Activated T-cell treated with anti-CD3 and anti-CD28 coated beads, Interleukin-2, amount 50 U/mL, for 24 hours (primary cell): ENCODE data around the gene BRCA2.
"Not testable (repeated sequence)": the region's sequence is repeated elsewhere in the genome, so short reads cannot be mapped to it uniquely, and the experiment has no call there.

Experiments used
- DNase-seq: peaks from one replicate; pipeline ENCODE4 v3.0.0-alpha.2; 2020
- H3K27ac Mint-ChIP-seq: 2 replicates; pipeline ENCODE4 v1.8.0; 2020; ENCODE audit warnings: mild to moderate bottlenecking, mixed read lengths
- H3K27me3 Mint-ChIP-seq: 2 replicates; pipeline ENCODE4 v1.8.0; 2020; ENCODE audit warnings: mixed read lengths
- H3K36me3 Mint-ChIP-seq: 2 replicates; pipeline ENCODE4 v1.8.0; 2020; ENCODE audit warnings: low read depth, mixed read lengths
- H3K4me1 Mint-ChIP-seq: 2 replicates; pipeline ENCODE4 v1.8.0; 2020; ENCODE audit warnings: low read depth, mixed read lengths
- H3K4me3 Mint-ChIP-seq: 2 replicates; pipeline ENCODE4 v1.8.0; 2020; ENCODE audit warnings: mild to moderate bottlenecking, moderate library complexity, mixed read lengths
- H3K9me3 Mint-ChIP-seq: 2 replicates; pipeline ENCODE4 v1.8.0; 2020; ENCODE audit warnings: mixed read lengths

The BRCA2 gene

GRCh38 chr13:32323912-32324311, 8.6 kb downstream of the BRCA2 start:
- no peaks in the 10 kb centered on the region for H3K9me3 Mint-ChIP-seq
- H3K4me3 Mint-ChIP-seq: no peak overlapping the region
- H3K27me3 Mint-ChIP-seq: no peaks in the 10 kb centered on the region
- H3K4me1 Mint-ChIP-seq: peaks cover 2% of the 10 kb centered on the region
- peaks cover 62% of the 10 kb centered on the region for H3K36me3 Mint-ChIP-seq
- H3K27ac Mint-ChIP-seq: no peak overlapping the region
- no peak for DNase-seq

GRCh38 chr13:32330441-32330840, 15.1 kb downstream of the BRCA2 start:
- H3K36me3 Mint-ChIP-seq: peaks cover 68% of the 10 kb centered on the region
- H3K9me3 Mint-ChIP-seq: no peaks in the 10 kb centered on the region
- no peaks in the 10 kb centered on the region for H3K27me3 Mint-ChIP-seq
- H3K4me1 Mint-ChIP-seq: peaks cover 2% of the 10 kb centered on the region
- no peak for DNase-seq
- H3K4me3 Mint-ChIP-seq: no peak overlapping the region
- no peak overlapping the region for H3K27ac Mint-ChIP-seq

DNA sequence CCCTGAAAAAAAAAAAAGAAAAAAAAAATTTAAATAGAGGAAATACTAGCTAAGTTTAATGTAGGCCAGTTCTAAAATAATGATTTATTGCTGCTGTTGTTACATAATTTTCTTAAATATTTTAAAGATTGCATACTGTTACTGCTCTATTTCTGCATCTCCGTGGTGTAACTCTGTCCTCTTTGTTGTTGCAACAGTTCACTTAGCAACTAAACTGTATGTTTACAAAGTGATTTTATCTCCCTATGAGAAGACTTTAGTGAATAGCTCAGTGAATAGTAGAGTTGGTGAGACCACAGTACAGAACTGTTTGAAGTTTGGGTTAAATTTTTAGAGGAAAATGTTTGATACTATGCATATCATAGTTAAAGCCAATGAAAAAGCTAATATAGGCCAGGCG, 19.4 kb downstream of the BRCA2 start:
- no peaks in the 10 kb centered on the region for H3K4me1 Mint-ChIP-seq

GRCh38 chr13:32340914-32341313, 25.6 kb downstream of the BRCA2 start:
- no peaks in the 10 kb centered on the region for H3K4me1 Mint-ChIP-seq
- H3K36me3 Mint-ChIP-seq: peaks cover 44% of the 10 kb centered on the region
- no peak overlapping the region for H3K4me3 Mint-ChIP-seq
- no peak for DNase-seq
- peaks cover 12% of the 10 kb centered on the region for H3K9me3 Mint-ChIP-seq
- no peaks in the 10 kb centered on the region for H3K27me3 Mint-ChIP-seq
- no peak overlapping the region for H3K27ac Mint-ChIP-seq

More for the DNA sequence above, 19.4 kb downstream of the BRCA2 start:
- Mint-ChIP-seq H3K36me3 (peaks cover 88% of the 10 kb centered on the region), H3K27me3 (no peaks in the 10 kb centered on the region), H3K27ac (no peak overlapping the region), H3K9me3 (peaks cover 8% of the 10 kb centered on the region), H3K4me3 (no peak overlapping the region)
- DNase-seq: no peak

- H3K9me3 Mint-ChIP-seq: no peaks in the 10 kb centered on the region
- H3K27ac Mint-ChIP-seq: no peak overlapping the region
- peaks cover 45% of the 10 kb centered on the region for H3K36me3 Mint-ChIP-seq
- no peaks in the 10 kb centered on the region for H3K27me3 Mint-ChIP-seq
- no peak for DNase-seq
- peaks cover 2% of the 10 kb centered on the region for H3K4me1 Mint-ChIP-seq
- no peak overlapping the region for H3K4me3 Mint-ChIP-seq
Measured at GRCh38 chr13:32347651-32348050, 32.3 kb downstream of the BRCA2 start.

GRCh38 chr13:32350839-32351441, 35.6 kb downstream of the BRCA2 start:
- H3K27me3 Mint-ChIP-seq, H3K4me3 Mint-ChIP-seq, H3K9me3 Mint-ChIP-seq, DNase-seq, H3K4me1 Mint-ChIP-seq, H3K27ac Mint-ChIP-seq: not testable (repeated sequence)
- peaks cover 42% of the 10 kb centered on the region for H3K36me3 Mint-ChIP-seq

- Mint-ChIP-seq H3K9me3 (no peaks in the 10 kb centered on the region), H3K4me1 (no peaks in the 10 kb centered on the region), H3K27ac (no peak overlapping the region), H3K36me3 (peaks cover 41% of the 10 kb centered on the region), H3K4me3 (no peak overlapping the region), H3K27me3 (no peaks in the 10 kb centered on the region)
- no peak for DNase-seq
Measured at GRCh38 chr13:32354040-32354439, 38.7 kb downstream of the BRCA2 start.

DNA sequence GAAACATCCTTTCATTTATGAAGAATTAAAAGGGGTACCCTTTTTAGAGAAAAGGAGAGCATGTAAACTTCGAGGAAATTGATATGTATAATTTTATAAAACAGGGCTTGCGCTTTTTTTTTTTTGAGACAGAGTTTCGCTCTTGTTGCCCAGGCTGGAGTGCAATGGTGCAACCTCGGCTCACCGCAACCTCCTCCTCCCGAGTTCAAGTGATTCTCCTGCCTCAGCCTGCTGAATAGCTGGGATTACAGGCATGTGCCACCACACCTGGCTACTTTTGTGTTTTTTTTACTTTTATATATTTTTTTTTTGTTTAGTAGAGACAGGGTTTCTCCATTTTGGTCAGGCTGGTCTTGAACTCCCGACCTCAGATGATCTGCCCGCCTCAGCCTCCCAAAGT, 40.6 kb downstream of the BRCA2 start:
- H3K36me3 Mint-ChIP-seq: peaks cover 36% of the 10 kb centered on the region
- not testable (repeated sequence) for H3K4me1 Mint-ChIP-seq, H3K27ac Mint-ChIP-seq, DNase-seq, H3K27me3 Mint-ChIP-seq, H3K4me3 Mint-ChIP-seq, H3K9me3 Mint-ChIP-seq

DNA sequence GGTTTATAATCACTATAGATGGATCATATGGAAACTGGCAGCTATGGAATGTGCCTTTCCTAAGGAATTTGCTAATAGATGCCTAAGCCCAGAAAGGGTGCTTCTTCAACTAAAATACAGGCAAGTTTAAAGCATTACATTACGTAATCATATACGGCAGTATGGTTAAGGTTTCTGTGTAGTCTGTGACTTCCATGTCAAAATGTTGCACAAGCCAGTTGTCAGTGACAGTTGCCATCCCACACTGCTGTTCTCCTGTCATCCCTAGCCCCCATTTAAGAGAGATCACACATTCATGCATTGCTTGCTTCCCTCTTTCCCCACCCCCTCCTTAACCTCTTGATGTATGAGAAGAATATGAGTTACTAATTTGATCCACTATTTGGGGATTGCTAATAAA, 47.3 kb downstream of the BRCA2 start:
- no peak overlapping the region for H3K4me3 Mint-ChIP-seq
- DNase-seq: no peak
- no peaks in the 10 kb centered on the region for H3K9me3 Mint-ChIP-seq
- no peaks in the 10 kb centered on the region for H3K27me3 Mint-ChIP-seq
- no peaks in the 10 kb centered on the region for H3K4me1 Mint-ChIP-seq
- H3K27ac Mint-ChIP-seq: no peak overlapping the region
- H3K36me3 Mint-ChIP-seq: peaks cover 49% of the 10 kb centered on the region

DNA sequence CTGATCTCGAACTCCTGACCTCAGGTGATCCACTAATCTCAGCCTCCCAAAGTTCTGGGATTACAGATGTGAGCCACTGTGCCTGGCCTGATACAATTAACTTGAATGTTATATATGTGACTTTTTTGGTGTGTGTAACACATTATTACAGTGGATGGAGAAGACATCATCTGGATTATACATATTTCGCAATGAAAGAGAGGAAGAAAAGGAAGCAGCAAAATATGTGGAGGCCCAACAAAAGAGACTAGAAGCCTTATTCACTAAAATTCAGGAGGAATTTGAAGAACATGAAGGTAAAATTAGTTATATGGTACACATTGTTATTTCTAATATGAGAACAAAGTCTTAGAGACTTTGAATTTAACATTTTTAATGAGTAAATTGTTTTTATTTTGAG, 55.5 kb downstream of the BRCA2 start:
- no peak overlapping the region for H3K27ac Mint-ChIP-seq
- peaks cover 61% of the 10 kb centered on the region for H3K36me3 Mint-ChIP-seq

DNA sequence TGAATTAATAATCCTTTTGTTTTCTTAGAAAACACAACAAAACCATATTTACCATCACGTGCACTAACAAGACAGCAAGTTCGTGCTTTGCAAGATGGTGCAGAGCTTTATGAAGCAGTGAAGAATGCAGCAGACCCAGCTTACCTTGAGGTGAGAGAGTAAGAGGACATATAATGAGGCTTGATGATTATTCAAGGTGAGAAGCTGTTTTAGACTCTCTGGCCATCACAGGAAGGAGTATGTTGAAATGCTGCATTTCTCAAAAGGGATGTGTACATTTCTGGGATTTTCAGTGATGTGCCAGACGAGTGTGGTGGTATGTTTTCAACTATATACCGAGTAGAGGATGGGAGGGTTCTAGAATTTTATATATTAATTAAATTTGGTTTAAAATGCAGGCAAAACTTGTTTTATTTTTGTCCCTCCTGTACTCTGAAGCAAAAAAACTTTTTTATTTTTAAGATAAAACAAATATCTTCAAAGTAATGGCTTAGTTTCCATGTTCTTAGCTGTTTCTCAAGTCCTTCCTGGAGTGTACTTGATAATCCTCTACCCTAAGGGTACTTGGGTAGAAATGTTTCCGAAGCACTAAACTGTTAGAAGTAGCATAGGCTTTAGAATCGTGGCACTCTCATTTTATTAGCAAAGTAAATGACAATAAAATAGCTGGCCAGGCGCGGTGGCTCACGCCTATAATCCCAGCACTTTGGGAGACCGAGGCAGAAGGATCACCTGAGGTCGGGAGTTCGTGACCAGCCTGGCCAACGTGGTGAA, 61.5 kb downstream of the BRCA2 start:
- Mint-ChIP-seq H3K36me3 (peaks cover 54% of the 10 kb centered on the region), H3K4me1 (no peaks in the 10 kb centered on the region), H3K27me3 (no peaks in the 10 kb centered on the region), H3K9me3 (no peaks in the 10 kb centered on the region), H3K27ac (no peak overlapping the region), H3K4me3 (no peak overlapping the region)
- no peak for DNase-seq

More for the DNA sequence above, 55.5 kb downstream of the BRCA2 start:
- Mint-ChIP-seq H3K4me3 (no peak overlapping the region), H3K4me1 (no peaks in the 10 kb centered on the region), H3K9me3 (no peaks in the 10 kb centered on the region), H3K27me3 (no peaks in the 10 kb centered on the region)
- DNase-seq: no peak

DNA sequence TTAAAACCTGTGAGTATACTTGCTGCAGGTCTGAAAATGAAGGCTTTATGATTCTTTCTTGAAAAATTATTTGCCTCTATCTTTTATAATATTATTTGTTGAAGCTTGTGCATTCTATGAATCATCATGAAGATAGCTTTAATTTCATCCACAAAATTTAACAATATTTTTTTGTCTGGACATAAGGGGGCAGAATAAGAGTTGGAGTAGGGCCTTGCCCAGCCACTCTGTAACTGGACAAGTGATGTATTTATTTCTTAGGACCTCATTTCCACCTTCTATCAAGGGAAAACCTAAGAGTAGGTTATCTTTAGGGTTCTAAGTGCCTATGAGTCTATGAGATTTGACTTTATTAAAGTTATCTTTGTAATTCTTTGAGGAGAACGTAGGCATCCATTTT, 62.7 kb downstream of the BRCA2 start:
- Mint-ChIP-seq H3K4me3 (no peak overlapping the region), H3K4me1 (no peaks in the 10 kb centered on the region), H3K9me3 (no peaks in the 10 kb centered on the region), H3K27me3 (no peaks in the 10 kb centered on the region), H3K36me3 (peaks cover 44% of the 10 kb centered on the region), H3K27ac (no peak overlapping the region)
- no peak for DNase-seq

DNA sequence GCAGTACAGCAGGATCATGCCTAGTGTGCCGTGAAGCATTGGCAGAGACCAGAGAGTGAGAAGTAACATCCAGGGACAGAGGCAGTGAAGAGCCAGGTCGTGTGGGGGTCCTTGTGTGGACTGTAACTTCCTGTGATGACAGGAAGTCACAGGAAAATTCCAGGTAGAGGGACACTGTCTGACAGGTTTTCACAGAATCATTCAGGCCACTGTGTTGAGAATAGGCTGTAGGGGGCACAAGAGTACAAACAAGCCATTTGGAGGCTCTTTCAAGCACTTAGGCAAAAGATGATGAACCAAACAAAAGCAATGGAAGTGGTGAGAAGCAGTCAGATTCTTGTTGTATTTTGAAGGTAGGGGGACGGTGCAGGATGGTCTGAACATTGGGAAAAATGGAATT, 66.2 kb downstream of the BRCA2 start:
- Mint-ChIP-seq H3K27me3 (no peaks in the 10 kb centered on the region), H3K4me1 (no peaks in the 10 kb centered on the region), H3K36me3 (peaks cover 22% of the 10 kb centered on the region), H3K9me3 (no peaks in the 10 kb centered on the region), H3K4me3 (no peak overlapping the region), H3K27ac (no peak overlapping the region)
- no peak for DNase-seq

GRCh38 chr13:32383836-32384618, 68.7 kb downstream of the BRCA2 start:
- Mint-ChIP-seq H3K4me3 (no peak overlapping the region), H3K27me3 (no peaks in the 10 kb centered on the region), H3K36me3 (peaks cover 16% of the 10 kb centered on the region), H3K4me1 (no peaks in the 10 kb centered on the region), H3K9me3 (no peaks in the 10 kb centered on the region), H3K27ac (no peak overlapping the region)
- DNase-seq: no peak

DNA sequence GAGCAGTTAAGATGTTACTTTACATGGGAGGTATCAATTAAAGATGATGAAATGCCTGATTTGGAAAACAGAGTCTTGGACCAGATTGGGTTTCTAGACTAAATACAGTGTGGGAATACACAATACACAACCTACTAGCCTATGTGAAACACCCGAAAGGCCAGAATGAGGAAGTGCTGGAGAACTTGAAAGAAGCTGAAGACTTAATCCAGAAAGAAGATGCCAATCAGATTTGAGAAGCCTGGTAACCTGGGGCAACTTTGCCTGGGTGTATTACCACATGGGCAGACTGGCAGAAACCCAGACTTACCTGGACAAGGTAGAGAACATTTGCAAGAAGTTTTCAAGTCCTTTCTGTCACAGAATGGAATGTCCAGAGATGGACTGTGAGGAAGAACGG, 69.4 kb downstream of the BRCA2 start:
- H3K9me3 Mint-ChIP-seq: no peaks in the 10 kb centered on the region
- H3K36me3 Mint-ChIP-seq: peaks cover 11% of the 10 kb centered on the region
- no peak overlapping the region for H3K27ac Mint-ChIP-seq
- peaks cover 3% of the 10 kb centered on the region for H3K4me1 Mint-ChIP-seq
- no peak for DNase-seq
- no peak overlapping the region for H3K4me3 Mint-ChIP-seq
- H3K27me3 Mint-ChIP-seq: no peaks in the 10 kb centered on the region
